Hematopoietic multipotent progenitor cell (in vitro differentiated cells): Measurements from ENCODE around the gene IL13. TPM values are rescaled to one million over a fixed set of nuclear protein-coding genes. Genes with fewer than 3 reads are reported as not detected.

Experiments used
- DNase-seq, 3 donors: peaks; one replicate each; pipeline ENCODE4 v3.0.0-alpha.2; 2011 to 2015; ENCODE audit warnings: low read depth in 2 of 3, low spot score in 2 of 3
- total RNA-seq: library from RNA; depleted of rRNA; stranded (reverse); fragments of >200 nt; gene quantifications from one replicate; pipeline ENCODE4 v1.2.3, GENCODE V29; 2012

The IL13 gene
- total RNA-seq, 1 donor = under 0.01 TPM

DNA sequence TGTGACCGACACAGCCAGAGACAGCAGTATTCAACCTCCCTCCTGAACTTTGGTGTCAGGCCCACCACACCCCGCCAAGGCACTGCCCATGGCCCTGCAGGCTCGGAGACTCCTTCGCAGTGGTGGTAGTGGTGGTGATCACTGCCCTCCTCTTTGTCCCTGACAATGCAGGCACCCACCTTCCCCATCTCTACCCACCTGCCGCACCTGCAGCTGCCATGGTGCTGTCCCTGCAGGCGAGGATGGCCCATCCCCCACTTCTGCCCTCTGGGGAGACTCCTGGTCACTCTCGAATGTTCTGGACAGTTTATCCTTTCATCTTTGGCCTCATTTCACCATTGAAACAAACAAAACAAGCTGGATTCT is 11.5 kb downstream of the IL13 start:
- no peak for DNase-seq

DNA sequence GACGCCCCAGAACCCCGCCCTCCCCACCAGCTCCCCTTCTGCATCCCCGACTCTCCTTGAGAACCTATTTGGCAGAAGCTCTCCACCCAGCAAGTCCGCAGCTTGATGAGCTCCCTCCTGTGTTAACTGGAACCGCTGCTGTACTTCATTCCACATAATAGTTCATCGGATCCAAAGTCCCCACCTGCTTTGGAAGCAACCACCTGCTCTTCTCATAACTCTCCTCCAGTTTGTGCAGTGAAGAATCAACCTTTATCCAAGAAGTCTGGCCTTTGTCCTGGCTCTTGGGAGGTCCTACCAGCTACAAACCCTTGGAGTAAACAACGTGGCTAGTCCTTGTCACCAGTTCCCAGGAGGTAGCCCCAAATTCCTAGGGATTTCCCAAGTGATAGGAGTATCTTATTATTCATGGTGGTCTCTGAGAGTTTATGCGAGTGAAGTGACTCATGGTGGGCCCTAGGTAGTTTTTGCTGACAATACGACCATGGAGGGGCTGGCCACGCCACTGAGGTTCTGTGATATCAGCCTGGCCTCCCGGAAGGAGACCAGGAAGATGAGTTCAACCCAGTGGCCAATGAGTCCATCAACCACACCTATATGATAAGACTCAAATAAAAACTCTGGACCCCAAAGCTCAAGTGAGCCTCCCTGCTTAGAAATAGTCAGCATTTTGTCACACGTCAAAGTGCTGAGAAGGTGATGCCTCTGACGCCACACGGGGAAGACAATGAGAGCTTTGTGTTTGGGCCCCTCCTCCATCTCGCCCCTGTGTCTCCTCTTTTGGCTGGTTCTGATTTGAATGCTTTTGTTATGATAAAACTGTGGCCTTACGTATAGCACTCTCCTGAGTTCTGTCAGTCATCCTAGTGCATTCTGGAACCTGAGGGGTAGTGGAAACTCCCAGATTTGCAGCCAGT is 12.3 kb downstream of the IL13 start:
- no peak for DNase-seq

DNA sequence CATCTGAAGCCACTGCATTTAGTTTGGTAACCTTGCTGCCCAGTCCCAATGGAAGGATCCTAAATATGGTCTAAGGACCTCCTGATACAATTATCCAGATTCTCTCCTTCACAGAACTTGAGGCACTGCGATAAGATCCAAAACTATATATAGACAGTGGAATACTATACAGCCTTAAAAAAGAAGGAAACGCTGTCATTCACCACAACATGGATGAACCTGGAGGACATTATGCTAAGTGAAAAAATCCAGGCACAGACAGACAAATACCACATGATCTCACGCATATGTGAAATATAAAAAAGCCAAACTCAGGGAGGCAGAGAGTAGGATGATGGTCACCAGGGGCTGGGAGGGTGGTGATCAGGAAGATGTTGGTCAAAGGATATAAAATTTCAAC is 13.0 kb downstream of the IL13 start:
- no peak for DNase-seq

- no peak for DNase-seq
Measured at GRCh38 chr5:132673488-132673887, 15.5 kb downstream of the IL13 start.

DNA sequence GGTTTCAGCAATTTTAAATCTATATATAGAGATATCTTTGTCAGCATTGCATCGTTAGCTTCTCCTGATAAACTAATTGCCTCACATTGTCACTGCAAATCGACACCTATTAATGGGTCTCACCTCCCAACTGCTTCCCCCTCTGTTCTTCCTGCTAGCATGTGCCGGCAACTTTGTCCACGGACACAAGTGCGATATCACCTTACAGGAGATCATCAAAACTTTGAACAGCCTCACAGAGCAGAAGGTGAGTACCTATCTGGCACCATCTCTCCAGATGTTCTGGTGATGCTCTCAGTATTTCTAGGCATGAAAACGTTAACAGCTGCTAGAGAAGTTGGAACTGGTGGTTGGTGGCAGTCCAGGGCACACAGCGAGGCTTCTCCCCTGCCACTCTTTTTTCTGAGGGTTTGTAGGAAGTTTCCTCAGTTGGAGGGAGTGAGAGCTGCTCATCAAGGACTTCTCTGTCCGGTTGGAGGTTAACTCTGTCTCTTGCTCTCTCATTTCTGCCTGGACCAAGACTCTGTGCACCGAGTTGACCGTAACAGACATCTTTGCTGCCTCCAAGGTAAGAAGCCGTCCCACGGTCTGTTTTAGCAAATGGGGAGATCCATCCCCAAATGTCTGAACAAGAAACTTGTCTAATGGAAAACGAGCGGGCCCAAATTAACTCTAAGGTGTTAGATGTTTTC is 16.1 kb downstream of the IL13 start, which contains the start of gene IL4:
Gene IL4, plus strand, starts transcription at position 51 of the 692 bp plus-strand sequence. Its CDS starts 62 bp downstream, at position 113.
- DNase-seq = no peak

GRCh38 chr5:132674671-132675506 is 16.9 kb downstream of the IL13 start:
- no peak for DNase-seq

DNA sequence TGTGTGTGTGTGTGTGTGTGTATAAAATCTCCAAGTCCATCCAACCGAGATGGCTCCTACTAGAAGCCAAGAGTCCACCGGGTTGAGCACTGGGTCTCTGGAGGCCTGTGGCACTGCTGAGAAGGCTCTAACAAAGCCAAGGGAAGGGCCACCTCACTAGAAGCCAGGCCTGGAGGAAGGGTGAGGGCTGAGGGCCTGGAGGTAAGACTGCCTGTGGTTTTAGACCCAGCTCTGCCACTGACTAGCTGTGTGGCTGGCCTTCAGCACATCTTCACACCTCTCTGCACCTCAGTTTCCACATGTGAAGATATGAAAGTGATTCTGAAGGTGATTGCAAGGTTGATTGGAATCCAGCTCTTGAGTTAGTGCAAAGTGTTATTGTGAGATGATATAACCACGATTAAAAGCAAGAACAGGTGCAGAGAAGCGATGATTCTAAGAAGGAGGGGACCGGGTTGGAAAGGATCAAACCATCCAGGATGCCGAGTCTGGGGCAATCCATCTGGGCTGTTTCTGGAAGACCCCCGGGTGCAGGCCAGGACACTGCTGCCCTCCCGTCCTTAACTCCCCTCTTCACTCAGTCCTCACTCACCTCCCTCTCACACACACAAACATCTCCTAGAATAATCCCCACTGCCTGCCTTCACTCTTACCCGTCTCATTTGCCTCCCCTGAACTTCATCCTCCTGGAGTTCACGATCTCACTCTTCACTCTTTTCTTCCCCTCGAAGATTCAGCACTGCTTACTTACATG is 18.1 kb downstream of the IL13 start:
- DNase-seq = no peak

GRCh38 chr5:132677191-132677590 is 19.2 kb downstream of the IL13 start:
- DNase-seq = no peak

DNA sequence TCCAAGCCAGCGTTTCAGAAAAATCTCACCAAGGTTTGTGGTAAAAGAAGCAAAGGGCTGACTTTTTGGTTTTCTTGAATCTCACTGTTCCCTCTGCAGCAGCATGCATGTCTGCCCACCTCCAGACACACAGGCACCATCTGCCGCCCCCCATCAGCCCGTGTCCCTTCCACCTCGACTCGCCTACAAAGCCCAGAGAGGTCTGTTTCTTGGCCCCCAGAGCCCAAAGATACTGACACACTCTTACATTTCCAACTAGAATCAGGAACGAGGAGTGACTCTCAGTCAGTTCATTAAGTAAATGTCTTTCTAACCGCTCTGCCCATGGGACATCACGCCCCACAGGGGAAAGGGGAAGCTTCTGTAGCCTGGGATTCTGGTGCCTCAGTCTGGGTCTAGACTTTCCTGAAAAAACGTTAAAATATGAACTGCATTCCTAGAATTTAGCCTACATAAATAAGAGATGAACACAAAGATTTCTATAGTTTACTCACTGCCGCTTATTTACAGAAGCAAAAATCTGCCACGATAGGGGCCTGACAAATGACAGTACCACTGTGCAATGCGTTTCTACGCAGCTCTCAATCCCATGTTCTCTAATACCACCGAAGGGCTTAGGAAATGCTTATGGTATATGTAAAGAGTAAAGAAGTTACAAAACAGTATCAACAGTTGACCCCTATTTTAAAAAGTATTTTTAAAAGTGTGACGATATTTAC is 19.9 kb downstream of the IL13 start:
- no peak for DNase-seq

DNA sequence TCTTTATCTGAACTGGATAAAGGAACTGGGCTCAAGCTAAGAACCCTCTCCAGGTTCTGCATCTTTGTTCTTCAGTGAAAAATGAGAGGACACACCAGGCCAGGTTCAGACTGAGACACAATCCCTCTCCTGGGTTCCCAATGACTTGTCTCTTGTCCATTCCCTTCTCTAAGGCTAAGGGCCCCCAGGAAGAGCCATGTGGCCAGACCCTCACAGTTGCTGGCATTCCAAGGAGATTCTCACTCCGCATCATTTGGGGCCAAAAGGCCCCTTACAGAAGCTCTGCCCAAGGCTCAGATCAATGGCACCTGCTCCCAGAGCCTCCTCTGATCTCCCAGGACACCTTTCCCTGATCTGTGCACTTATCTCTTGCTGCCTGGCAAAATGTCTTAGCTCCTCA is 20.8 kb downstream of the IL13 start:
- no peak for DNase-seq

GRCh38 chr5:132679166-132679565 is 21.2 kb downstream of the IL13 start:
- DNase-seq = no peak

GRCh38 chr5:132679717-132680380 is 21.9 kb downstream of the IL13 start:
- DNase-seq = no peak

GRCh38 chr5:132680780-132681475 is 23.0 kb downstream of the IL13 start:
- DNase-seq = no peak

GRCh38 chr5:132681476-132681831 is 23.5 kb downstream of the IL13 start:
- DNase-seq = no peak

- no peak for DNase-seq
Measured at GRCh38 chr5:132681983-132682382, 24.0 kb downstream of the IL13 start.

DNA sequence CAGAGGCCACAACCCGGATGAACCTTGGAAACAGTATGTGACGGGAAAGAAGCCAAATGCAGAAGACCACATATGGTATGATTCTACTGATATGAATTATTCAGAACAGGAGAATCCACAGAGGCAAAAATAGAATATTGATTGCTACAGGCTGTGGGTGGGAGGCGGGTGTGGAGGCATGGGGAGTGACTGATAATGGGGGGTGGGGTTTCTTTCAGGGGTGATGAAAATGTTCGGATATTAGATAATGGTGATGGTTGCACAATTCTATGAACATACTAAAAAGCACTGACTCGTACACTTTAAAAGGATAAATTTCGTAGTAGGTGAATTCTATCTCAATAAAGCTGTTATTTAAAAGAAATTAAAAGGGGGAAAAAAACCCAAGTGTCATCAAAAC is 26.5 kb downstream of the IL13 start:
- DNase-seq = no peak

DNA sequence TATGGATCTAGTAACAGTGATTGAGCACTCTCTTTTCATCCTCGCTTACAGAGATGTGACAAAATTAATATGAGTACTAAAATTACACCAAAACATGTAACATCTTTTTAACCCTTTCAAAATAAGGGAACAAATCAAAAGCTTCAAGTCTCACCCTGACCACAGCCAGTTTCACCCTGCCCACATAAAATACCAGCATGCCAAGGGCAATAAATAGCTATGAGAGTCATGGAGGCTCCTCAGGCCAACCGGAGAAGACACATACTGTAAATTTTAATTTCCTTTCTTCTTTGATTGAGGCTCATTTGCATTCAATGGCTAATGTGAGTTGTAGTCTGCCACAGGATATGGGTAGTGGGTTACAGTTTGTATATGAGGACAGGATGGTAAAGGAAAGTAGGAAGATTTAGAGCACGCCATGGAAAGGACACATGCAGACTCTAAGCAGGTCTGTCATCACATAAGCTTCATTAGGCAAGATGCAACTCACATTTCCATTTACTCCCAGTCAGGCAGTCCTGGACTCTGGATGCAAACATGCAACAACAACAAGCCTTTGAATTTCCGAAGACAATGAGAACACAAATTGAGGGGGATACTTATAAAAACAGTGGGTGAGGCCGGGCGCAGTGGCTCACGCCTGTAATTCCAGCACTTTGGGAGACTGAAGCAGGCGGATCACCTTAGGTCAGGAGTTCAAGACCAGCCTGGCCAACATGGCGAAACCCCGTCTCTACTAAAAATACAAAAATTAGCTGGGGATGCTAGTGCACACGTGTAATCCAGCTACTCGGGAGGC is 27.1 kb downstream of the IL13 start:
- DNase-seq = no peak

DNA sequence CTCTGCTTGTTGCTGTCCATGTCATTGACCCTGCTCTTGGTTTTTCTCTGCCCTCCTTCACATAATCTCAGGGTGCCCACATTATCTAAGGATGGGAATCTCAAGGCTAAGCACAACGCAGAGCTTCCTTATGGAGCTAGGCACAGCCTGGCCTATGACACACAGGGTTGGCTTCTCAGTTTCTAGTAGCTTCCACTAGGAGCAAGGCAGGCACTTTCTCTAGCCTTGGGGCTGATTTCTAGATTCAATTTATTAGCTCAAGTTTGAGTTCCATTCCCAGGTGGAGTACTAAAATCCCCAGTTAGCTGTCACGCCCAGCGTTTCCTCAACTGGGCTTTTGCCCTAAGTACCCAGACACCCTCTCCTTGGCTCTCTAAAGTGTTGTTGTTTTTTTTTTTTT is 28.2 kb downstream of the IL13 start:
- DNase-seq = no peak
